Keratinocyte (primary cell): Measurements from ENCODE around the gene APP.

Source experiments
- EZH2 ChIP-seq: IDR thresholded peaks from one replicate; pipeline ENCODE4 v1.6.1; 2012; ENCODE audit warnings: inconsistent platforms, mild to moderate bottlenecking, low read length, moderate library complexity
- TF ChIP-seq, protein P1 (sequence below), 3 experiments: IDR thresholded peaks in 1 of 3; conservative IDR thresholded peaks in 1 of 3; optimal IDR thresholded peaks in 1 of 3; 2 replicates in 2 of 3; 3 replicates in 1 of 3; pipeline versions ENCODE3 to v1.5.1; 2011; ENCODE audit warnings: low read length in 3 of 3, mild to moderate bottlenecking in 3 of 3, moderate library complexity in 2 of 3, control low read depth in 1 of 3, inconsistent platforms in 1 of 3; ENCODE audit not compliant: insufficient read depth in 2 of 3; ENCODE audit errors: extremely low read depth in 1 of 3

DNA sequence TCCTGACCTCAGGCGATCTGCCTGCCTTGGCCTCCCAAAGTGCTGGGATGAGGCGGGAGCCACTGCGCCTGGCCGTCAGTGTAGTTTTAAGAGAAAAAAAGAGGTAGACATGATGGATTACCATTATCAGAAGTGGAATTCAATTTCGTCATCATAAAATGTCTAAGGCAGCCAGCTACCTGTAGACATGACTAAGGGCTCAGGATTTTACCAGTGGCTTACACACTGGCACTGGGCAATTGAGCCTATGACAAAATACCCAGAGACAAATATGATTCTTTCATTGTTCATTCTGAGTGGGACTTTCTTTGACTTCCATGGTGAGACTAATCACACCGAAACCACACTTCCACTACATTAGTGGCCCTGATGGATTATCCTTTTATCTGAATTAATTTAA lies 254.3 kb downstream of the APP start:
- TF ChIP-seq, protein P1, sequence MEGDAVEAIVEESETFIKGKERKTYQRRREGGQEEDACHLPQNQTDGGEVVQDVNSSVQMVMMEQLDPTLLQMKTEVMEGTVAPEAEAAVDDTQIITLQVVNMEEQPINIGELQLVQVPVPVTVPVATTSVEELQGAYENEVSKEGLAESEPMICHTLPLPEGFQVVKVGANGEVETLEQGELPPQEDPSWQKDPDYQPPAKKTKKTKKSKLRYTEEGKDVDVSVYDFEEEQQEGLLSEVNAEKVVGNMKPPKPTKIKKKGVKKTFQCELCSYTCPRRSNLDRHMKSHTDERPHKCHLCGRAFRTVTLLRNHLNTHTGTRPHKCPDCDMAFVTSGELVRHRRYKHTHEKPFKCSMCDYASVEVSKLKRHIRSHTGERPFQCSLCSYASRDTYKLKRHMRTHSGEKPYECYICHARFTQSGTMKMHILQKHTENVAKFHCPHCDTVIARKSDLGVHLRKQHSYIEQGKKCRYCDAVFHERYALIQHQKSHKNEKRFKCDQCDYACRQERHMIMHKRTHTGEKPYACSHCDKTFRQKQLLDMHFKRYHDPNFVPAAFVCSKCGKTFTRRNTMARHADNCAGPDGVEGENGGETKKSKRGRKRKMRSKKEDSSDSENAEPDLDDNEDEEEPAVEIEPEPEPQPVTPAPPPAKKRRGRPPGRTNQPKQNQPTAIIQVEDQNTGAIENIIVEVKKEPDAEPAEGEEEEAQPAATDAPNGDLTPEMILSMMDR (optimal IDR thresholded peaks at IDR 0.05 in 1 of 3, IDR thresholded peaks at IDR 0.05 in 1 of 3, conservative IDR thresholded peaks at IDR 0.05 in 1 of 3; ENCODE audit: extremely low read depth in 1 of 3, insufficient read depth in 2 of 3, low read length in 3 of 3): no peak
- no peak for TF ChIP-seq EZH2
